GM12878 (cell line): Measurements from ENCODE around the gene VIPAS39. TPM values are rescaled to one million over a fixed set of nuclear protein-coding genes. Genes with fewer than 3 reads are reported as not detected.

ENCODE experiments used
- BMI1 ChIP-seq: fragments of 450-650 bp; IDR thresholded peaks from 2 replicates; pipeline ENCODE4 v1.6.1; 2016; ENCODE audit warnings: mild to moderate bottlenecking, moderate library complexity, borderline replicate concordance
- DPF2 ChIP-seq: fragments of 450-650 bp; IDR thresholded peaks from 2 replicates; pipeline ENCODE4 v1.6.1; 2017; ENCODE audit warnings: mild to moderate bottlenecking
- FOS ChIP-seq: IDR thresholded peaks from 3 replicates; pipeline ENCODE4 v1.6.1; 2011; ENCODE audit warnings: borderline replicate concordance; ENCODE audit not compliant: insufficient read length; ENCODE audit errors: extremely low read depth
- GABPA ChIP-seq: IDR thresholded peaks from 2 replicates; pipeline ENCODE4 v1.6.1; 2014; ENCODE audit warnings: antibody characterized with exemption, low read depth, mild to moderate bottlenecking, inconsistent platforms
- HDAC2 ChIP-seq: fragments of 200-600 bp; sonication (generic); IDR thresholded peaks from 2 replicates; pipeline ENCODE4 v1.6.1; 2017
- IRF4 ChIP-seq: IDR thresholded peaks from 2 replicates; pipeline ENCODE4 v1.6.1; 2011; ENCODE audit warnings: low read depth, low read length
- JUNB ChIP-seq: IDR thresholded peaks from 2 replicates; pipeline ENCODE4 v1.6.1; 2016; ENCODE audit warnings: antibody characterized with exemption, mild to moderate bottlenecking
- JUND ChIP-seq: IDR thresholded peaks from 2 replicates; pipeline ENCODE4 v1.6.1; 2012; ENCODE audit warnings: low read depth, mild to moderate bottlenecking, low read length, improper control_type of control experiment, moderate library complexity
- MTA2 ChIP-seq: fragments of 450-650 bp; IDR thresholded peaks from 2 replicates; pipeline ENCODE4 v1.6.1; 2016; ENCODE audit warnings: low read depth, mild to moderate bottlenecking, moderate library complexity
- MYC ChIP-seq: IDR thresholded peaks from 2 replicates; pipeline ENCODE4 v1.6.1; 2011; ENCODE audit warnings: mild to moderate bottlenecking, low read length, moderate library complexity, inconsistent platforms; ENCODE audit not compliant: insufficient read depth, insufficient replicate concordance, insufficient read length, severe bottlenecking
- NFXL1 ChIP-seq: fragments of 450-650 bp; IDR thresholded peaks from 2 replicates; pipeline ENCODE4 v1.6.1; 2017; ENCODE audit warnings: antibody characterized with exemption, mild to moderate bottlenecking, borderline replicate concordance
- PAX5 ChIP-seq: IDR thresholded peaks from 2 replicates; pipeline ENCODE4 v1.6.1; 2011; ENCODE audit warnings: low read depth, low read length, borderline replicate concordance
- POLR2AphosphoS5 ChIP-seq: IDR thresholded peaks from 2 replicates; pipeline ENCODE4 v1.6.1; 2011; ENCODE audit warnings: mild to moderate bottlenecking, low read length, inconsistent platforms
- RCOR1 ChIP-seq: conservative IDR thresholded peaks from 2 replicates; pipeline ENCODE4 v1.6.1; 2012; ENCODE audit warnings: low read depth, low read length, improper control_type of control experiment
- SREBF2 ChIP-seq: IDR thresholded peaks from 2 replicates; pipeline ENCODE4 v1.6.1; 2012; ENCODE audit warnings: mild to moderate bottlenecking, low read length
- SRF ChIP-seq, 2 experiments: IDR thresholded peaks; 2 replicates each; pipeline ENCODE4 v1.6.1; 2011; ENCODE audit warnings: low read depth in 2 of 2, low read length in 2 of 2, mild to moderate bottlenecking in 1 of 2, moderate library complexity in 1 of 2
- SUZ12 ChIP-seq: fragments of 200-600 bp; sonication (generic); IDR thresholded peaks from one replicate; pipeline ENCODE4 v1.6.1; 2018; ENCODE audit warnings: antibody characterized with exemption, mild to moderate bottlenecking; ENCODE audit not compliant: unreplicated experiment
- ZNF274 ChIP-seq: IDR thresholded peaks from one replicate; pipeline ENCODE4 v1.8.0; 2011; ENCODE audit not compliant: insufficient read length, insufficient read depth
- ZNF592 ChIP-seq: fragments of 450-650 bp; IDR thresholded peaks from 2 replicates; pipeline ENCODE4 v1.6.1; 2017; ENCODE audit warnings: mild to moderate bottlenecking, moderate library complexity
- ZZZ3 ChIP-seq: IDR thresholded peaks from 2 replicates; pipeline ENCODE4 v1.6.1; 2011; ENCODE audit warnings: low read depth; ENCODE audit not compliant: control insufficient read depth, insufficient read length
- polyA plus RNA-seq, 11 experiments: library from polyadenylated mRNA; depleted of rRNA in 4 of 11; unstranded in 6 of 11; stranded (reverse) in 5 of 11; fragments of >200 nt; fragmentation: Nextera tagmentation in 4 of 11; fragmentation: Illumina TruSeq in 1 of 11; extraction: Ambion mirVana in 4 of 11; extraction: Trizol in 1 of 11; gene quantifications; 1 replicate in 1 of 11; 2 replicates in 10 of 11; pipeline versions ENCODE4 v1.2.1 to v1.2.3, GENCODE V29; 2011 to 2016; ENCODE audit warnings: inconsistent platforms in 2 of 11, missing spikeins in 2 of 11, low read depth in 1 of 11
- total RNA-seq, 4 experiments: library from RNA; depleted of rRNA in 3 of 4; stranded (reverse); fragments of >200 nt in 3 of 4; fragmentation: Illumina TruSeq in 1 of 4; extraction: Trizol in 1 of 4; gene quantifications; 2 replicates each; pipeline versions ENCODE4 v1.2.1 to v1.2.3, GENCODE V29; 2013 to 2021
- TF ChIP-seq, protein P1 (sequence below): fragments of 450-650 bp; IDR thresholded peaks from 2 replicates; pipeline ENCODE4 v1.6.1; 2018; ENCODE audit warnings: mild to moderate bottlenecking, low read depth, moderate library complexity; ENCODE audit not compliant: partially characterized antibody
- TF ChIP-seq, protein P2 (sequence below): IDR thresholded peaks from 2 replicates; pipeline ENCODE4 v1.6.1; 2011; ENCODE audit warnings: borderline replicate concordance, low read depth, mild to moderate bottlenecking, moderate library complexity, low read length; ENCODE audit not compliant: insufficient read depth, poor library complexity, severe bottlenecking
- TF ChIP-seq, protein P3 (sequence below): IDR thresholded peaks from 2 replicates; pipeline ENCODE4 v1.6.1; 2011; ENCODE audit warnings: low read depth, mild to moderate bottlenecking, low read length, moderate library complexity, borderline replicate concordance; ENCODE audit errors: extremely low read depth

The VIPAS39 gene
- total and polyA plus RNA-seq, 10 of the 15 experiments (the other 5 are each of a cell fraction or from before 2014, with no cell fraction given): 6.7 to 38.8 (median 18.5) TPM

- TF ChIP-seq JUND: no peak
- TF ChIP-seq RCOR1: no peak
- no peak for TF ChIP-seq FOS
- TF ChIP-seq NFXL1: no peak
- no peak for TF ChIP-seq SRF (IDR thresholded peaks at IDR 0.05; ENCODE audit: low read depth in 2 of 2, low read length in 2 of 2)
- TF ChIP-seq SUZ12: no peak
- TF ChIP-seq, protein P1, sequence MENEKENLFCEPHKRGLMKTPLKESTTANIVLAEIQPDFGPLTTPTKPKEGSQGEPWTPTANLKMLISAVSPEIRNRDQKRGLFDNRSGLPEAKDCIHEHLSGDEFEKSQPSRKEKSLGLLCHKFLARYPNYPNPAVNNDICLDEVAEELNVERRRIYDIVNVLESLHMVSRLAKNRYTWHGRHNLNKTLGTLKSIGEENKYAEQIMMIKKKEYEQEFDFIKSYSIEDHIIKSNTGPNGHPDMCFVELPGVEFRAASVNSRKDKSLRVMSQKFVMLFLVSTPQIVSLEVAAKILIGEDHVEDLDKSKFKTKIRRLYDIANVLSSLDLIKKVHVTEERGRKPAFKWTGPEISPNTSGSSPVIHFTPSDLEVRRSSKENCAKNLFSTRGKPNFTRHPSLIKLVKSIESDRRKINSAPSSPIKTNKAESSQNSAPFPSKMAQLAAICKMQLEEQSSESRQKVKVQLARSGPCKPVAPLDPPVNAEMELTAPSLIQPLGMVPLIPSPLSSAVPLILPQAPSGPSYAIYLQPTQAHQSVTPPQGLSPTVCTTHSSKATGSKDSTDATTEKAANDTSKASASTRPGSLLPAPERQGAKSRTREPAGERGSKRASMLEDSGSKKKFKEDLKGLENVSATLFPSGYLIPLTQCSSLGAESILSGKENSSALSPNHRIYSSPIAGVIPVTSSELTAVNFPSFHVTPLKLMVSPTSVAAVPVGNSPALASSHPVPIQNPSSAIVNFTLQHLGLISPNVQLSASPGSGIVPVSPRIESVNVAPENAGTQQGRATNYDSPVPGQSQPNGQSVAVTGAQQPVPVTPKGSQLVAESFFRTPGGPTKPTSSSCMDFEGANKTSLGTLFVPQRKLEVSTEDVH: no peak
- no peak for TF ChIP-seq POLR2AphosphoS5
- no peak for TF ChIP-seq MYC
- TF ChIP-seq, protein P2, sequence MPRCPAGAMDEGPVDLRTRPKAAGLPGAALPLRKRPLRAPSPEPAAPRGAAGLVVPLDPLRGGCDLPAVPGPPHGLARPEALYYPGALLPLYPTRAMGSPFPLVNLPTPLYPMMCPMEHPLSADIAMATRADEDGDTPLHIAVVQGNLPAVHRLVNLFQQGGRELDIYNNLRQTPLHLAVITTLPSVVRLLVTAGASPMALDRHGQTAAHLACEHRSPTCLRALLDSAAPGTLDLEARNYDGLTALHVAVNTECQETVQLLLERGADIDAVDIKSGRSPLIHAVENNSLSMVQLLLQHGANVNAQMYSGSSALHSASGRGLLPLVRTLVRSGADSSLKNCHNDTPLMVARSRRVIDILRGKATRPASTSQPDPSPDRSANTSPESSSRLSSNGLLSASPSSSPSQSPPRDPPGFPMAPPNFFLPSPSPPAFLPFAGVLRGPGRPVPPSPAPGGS: no peak
- TF ChIP-seq MTA2: no peak
- no peak for TF ChIP-seq ZNF592
- peak; percentile 93 for TF ChIP-seq BMI1
- TF ChIP-seq HDAC2: no peak
- no peak for TF ChIP-seq IRF4
- no peak for TF ChIP-seq JUNB
- no peak for TF ChIP-seq ZZZ3
- no peak for TF ChIP-seq SREBF2
- TF ChIP-seq GABPA: peak; percentile 89
- TF ChIP-seq ZNF274: no peak
- 0 out of 2 replicates have a peak, but pooled peaks have one; percentile 16 for TF ChIP-seq PAX5
- peak; percentile 79 for TF ChIP-seq DPF2
- TF ChIP-seq, protein P3, sequence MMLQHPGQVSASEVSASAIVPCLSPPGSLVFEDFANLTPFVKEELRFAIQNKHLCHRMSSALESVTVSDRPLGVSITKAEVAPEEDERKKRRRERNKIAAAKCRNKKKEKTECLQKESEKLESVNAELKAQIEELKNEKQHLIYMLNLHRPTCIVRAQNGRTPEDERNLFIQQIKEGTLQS: no peak
Observed at GRCh38 chr14:77376771-77377501, 80.5 kb downstream of the VIPAS39 start, which contains the start of the genes SAMD15 and TMED8 (continued).
